Activated CD4-positive, alpha-beta memory T cell treated with anti-CD3 and anti-CD28 coated beads for 36 hours (primary cell): ENCODE measurements around the gene IAPP. TPM values are rescaled to one million over a fixed set of nuclear protein-coding genes. Genes with fewer than 3 reads are reported as not detected.
"Not testable (repeated sequence)": the region's sequence is repeated elsewhere in the genome, so short reads cannot be mapped to it uniquely, and the experiment has no call there.

ENCODE experiments used
- CTCF ChIA-PET: fragments of 350-600 bp; sonication (Branson Sonifier 250); formaldehyde crosslinking; loops from one replicate; lab custom pipeline; 2021; ENCODE audit warnings: antibody characterized with exemption, inconsistent platforms; lab: Charles Lee
- POLR2A ChIA-PET: fragments of 350-600 bp; sonication (Branson Sonifier 250); formaldehyde crosslinking; loops from one replicate; lab custom pipeline; 2021; ENCODE audit warnings: antibody characterized with exemption; lab: Charles Lee
- DNase-seq: peaks from one replicate; pipeline ENCODE4 v3.0.0-alpha.2; 2020
- H3K27ac Mint-ChIP-seq: one replicate; pipeline ENCODE4 v1.8.0; 2021; ENCODE audit warnings: mixed read lengths
- H3K27me3 Mint-ChIP-seq: one replicate; pipeline ENCODE4 v1.8.0; 2021; ENCODE audit warnings: mixed read lengths
- H3K36me3 Mint-ChIP-seq: one replicate; pipeline ENCODE4 v1.8.0; 2021; ENCODE audit warnings: mixed read lengths
- H3K4me1 Mint-ChIP-seq: one replicate; pipeline ENCODE4 v1.8.0; 2021; ENCODE audit warnings: low read depth, mixed read lengths
- H3K4me3 Mint-ChIP-seq: one replicate; pipeline ENCODE4 v1.8.0; 2021; ENCODE audit warnings: mild to moderate bottlenecking, mixed read lengths
- H3K9me3 Mint-ChIP-seq: one replicate; pipeline ENCODE4 v1.8.0; 2021; ENCODE audit warnings: mixed read lengths
- intact Hi-C: fragments of 100-400 bp; cut with micrococcal nuclease; formaldehyde crosslinking; loops from one replicate; pipeline ENCODE4 v1.15.1; 2023
- total RNA-seq, 2 experiments: library from RNA; stranded (reverse); gene quantifications; one replicate each; pipeline ENCODE4 v1.2.3, GENCODE V29; 2021

The IAPP gene
- total RNA-seq, 2 experiments from 2014 or later: not detected

DNA sequence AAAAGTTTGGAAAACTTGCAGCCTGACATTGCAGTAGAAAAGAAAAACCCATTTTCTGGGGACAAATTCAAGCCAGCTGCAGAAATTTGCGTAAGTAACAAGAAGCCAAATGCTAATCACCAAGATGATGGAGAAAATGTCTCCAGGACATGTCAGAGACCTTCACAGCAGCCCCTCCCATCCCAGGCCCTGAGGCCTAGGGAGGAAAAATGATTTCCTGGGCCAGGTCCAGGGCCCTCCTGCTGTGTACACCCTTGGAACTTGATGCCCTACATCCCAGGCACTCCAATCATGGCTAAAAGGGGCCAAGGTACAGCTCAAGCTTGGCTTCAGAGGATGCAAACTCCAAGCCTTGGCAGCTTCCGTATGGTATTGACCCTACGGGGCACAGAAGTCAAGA lies 14.5 kb downstream of the IAPP start:
- Mint-ChIP-seq H3K36me3 (no peaks in the 10 kb centered on the region), H3K9me3 (no peaks in the 10 kb centered on the region), H3K4me1 (no peaks in the 10 kb centered on the region), H3K27ac (no peak overlapping the region), H3K4me3 (no peak overlapping the region), H3K27me3 (peaks cover 5% of the 10 kb centered on the region)
- ChIA-PET POLR2A (no interaction called here), CTCF (no interaction called here)
- intact Hi-C loops: no loop called here
- DNase-seq: no peak

DNA sequence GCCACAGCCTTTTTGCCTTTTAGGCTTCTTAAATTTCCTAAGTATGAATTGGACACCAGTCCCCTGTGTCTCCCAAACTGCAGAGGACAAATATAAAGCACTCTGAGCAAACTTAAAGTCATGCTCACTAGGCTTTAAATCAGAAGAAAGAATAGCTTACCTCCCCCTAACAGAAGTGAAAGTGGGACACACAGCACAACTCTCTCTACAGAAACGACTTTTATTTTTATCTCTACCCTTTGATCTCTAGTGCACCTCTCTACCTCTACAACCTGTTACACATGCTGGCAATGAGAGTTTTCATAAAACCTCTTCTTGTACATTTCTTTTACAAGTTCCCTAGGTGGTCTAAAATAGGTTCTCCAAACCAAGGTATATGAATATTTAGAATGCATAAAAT lies 19.7 kb downstream of the IAPP start:
- no peaks in the 10 kb centered on the region for H3K9me3 Mint-ChIP-seq
- CTCF ChIA-PET: no interaction called here
- intact Hi-C loops: no loop called here
- H3K4me1 Mint-ChIP-seq: no peaks in the 10 kb centered on the region
- no peak overlapping the region for H3K4me3 Mint-ChIP-seq
- no peak for DNase-seq
- H3K36me3 Mint-ChIP-seq: no peaks in the 10 kb centered on the region
- POLR2A ChIA-PET: no interaction called here
- no peak overlapping the region for H3K27ac Mint-ChIP-seq
- peaks cover 5% of the 10 kb centered on the region for H3K27me3 Mint-ChIP-seq

DNA sequence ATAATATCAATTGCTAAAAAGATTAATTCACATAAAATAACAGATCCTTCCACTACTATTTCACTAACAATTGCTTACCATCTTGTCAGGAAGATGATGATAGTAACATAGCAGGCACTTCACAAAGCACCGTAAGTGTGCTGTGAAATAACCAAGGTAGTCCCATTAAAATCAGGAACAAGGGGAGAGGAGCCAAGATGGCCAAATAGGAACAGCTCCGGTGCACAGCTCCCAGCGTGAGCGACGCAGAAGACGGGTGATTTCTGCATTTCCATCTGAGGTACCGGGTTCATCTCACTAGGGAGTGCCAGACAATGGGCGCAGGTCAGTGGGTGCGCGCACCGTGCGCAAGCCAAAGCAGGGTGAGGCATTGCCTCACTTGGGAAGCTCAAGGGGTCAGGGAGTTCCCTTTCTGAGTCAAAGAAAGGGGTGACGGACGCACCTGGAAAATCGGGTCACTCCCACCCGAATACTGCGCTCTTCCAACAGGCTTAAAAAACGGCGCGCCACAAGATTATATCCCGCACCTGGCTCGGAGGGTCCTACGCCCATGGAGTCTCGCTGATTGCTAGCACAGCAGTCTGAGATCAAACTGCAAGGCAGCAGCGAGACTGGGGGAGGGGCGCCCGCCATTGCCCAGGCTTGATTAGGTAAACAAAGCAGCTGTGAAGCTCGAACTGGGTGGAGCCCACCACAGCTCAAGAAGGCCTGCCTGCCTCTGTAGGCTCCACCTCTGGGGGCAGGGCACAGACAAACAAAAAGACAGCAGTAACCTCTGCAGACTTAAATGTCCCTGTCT lies 22.3 kb downstream of the IAPP start:
- H3K9me3 Mint-ChIP-seq, H3K36me3 Mint-ChIP-seq, DNase-seq, H3K27me3 Mint-ChIP-seq, H3K4me1 Mint-ChIP-seq, CTCF ChIA-PET, H3K27ac Mint-ChIP-seq, intact Hi-C loops, POLR2A ChIA-PET, H3K4me3 Mint-ChIP-seq: not testable (repeated sequence)

DNA sequence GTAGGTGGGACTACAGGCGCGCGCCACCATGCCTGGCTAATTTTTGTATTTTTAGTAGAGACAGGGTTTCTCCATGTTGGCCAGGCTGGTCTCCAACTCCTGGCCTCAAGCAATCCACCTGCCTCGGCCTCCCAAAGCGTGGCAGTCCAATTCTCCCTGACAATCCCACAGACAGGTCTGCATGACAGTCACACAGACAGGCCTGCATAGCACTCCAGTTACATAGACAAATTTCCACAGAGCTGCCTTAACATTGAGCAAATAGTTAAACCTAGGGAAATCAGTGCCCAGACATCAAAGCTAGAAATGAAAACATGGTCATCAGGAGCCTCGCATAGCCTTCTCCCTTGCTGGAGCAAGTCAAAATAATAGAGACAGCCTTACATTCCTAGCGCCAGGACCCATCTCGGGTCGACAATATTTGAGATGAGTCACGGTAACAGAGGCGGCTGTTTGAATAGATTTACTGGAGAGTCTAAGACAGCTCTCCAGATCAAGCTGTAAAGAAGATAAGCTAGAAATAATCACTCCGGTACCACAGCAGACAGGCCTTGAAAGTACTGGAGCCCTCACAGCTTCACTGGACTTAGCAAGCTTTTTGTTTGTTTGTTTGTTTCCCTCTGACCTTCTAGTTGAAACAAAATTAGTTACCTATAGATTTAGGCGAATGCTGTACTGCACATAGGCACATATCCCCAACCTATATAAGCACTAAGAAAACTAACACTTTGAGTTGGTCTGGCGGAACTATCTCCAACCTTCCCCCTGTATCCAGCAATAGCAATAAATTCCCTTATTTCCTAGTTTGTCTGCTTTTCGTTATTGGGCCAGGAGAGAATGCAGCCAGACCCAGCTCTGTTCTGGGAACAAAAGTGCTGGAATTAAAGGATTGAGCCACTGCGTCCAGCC lies 40.9 kb downstream of the IAPP start:
- Mint-ChIP-seq H3K4me3 (no peak overlapping the region), H3K36me3 (no peaks in the 10 kb centered on the region), H3K9me3 (no peaks in the 10 kb centered on the region), H3K27me3 (peaks cover 11% of the 10 kb centered on the region), H3K27ac (no peak overlapping the region), H3K4me1 (no peaks in the 10 kb centered on the region)
- CTCF ChIA-PET: no interaction called here
- intact Hi-C loops: no loop called here
- no peak for DNase-seq
- POLR2A ChIA-PET: interaction anchor here (0.6 kb wide), 1 partner anchor 1062 kb away, joined by 4 read pairs; no protein-coding TSS in a partner anchor

DNA sequence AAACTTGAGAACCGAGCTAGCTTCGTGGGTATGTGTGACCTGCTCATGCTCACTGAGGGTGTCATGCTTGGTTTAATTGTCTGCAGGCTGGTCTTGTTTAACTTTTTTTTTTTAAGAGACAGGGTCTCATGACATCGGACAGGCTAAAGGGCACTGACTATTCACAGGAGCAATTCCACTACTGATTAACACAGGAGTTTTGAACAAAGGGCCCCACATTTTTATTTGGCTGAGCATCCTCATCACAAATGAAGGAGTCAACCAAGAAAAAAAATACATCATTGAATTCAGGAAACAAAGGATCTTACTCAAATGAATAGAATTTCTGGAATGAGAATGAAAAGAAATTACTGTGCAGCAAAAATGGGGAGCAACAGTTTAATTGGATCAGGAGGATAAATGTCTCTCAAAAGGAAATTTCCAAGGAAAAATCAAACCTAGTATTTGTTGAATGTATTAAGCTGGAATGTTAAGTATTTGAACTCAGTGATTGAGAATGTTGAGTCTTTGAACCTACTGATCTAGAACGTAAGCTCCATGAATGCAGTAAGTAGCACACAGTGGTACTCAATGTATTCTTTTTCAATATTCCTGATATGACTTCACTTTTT lies 43.9 kb downstream of the IAPP start:
- H3K4me3 Mint-ChIP-seq: no peak overlapping the region
- DNase-seq: no peak
- CTCF ChIA-PET: no interaction called here
- POLR2A ChIA-PET: no interaction called here
- H3K4me1 Mint-ChIP-seq: no peaks in the 10 kb centered on the region
- peaks cover 11% of the 10 kb centered on the region for H3K27me3 Mint-ChIP-seq
- H3K36me3 Mint-ChIP-seq: no peaks in the 10 kb centered on the region
- H3K9me3 Mint-ChIP-seq: no peaks in the 10 kb centered on the region
- intact Hi-C loops: no loop called here
- H3K27ac Mint-ChIP-seq: no peak overlapping the region

DNA sequence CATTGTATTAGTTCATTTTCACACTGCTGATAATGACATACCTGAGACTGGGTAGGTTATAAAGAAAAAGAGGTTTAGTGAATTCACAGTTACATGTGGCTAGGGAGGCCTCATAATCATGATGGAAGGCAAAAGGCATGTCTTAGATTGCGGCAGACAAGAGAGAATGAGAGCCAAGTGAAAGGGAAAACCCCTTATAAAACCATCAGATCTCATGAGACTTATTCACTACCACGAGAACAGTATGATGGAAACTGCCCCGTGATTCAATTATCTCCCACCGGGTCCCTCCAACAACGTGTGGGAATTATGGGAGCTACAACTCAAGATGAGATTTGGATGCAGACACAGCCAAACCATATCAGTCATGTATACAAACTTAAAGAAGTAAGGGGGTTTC lies 45.7 kb downstream of the IAPP start:
- CTCF ChIA-PET: interaction anchor here (0.6 kb wide), 1 partner anchor 90 kb away, joined by 3 read pairs; no protein-coding TSS in a partner anchor
- H3K9me3 Mint-ChIP-seq, H3K4me1 Mint-ChIP-seq, intact Hi-C loops, POLR2A ChIA-PET, H3K4me3 Mint-ChIP-seq, H3K36me3 Mint-ChIP-seq, DNase-seq, H3K27ac Mint-ChIP-seq: not testable (repeated sequence)
- H3K27me3 Mint-ChIP-seq: peaks cover 11% of the 10 kb centered on the region

DNA sequence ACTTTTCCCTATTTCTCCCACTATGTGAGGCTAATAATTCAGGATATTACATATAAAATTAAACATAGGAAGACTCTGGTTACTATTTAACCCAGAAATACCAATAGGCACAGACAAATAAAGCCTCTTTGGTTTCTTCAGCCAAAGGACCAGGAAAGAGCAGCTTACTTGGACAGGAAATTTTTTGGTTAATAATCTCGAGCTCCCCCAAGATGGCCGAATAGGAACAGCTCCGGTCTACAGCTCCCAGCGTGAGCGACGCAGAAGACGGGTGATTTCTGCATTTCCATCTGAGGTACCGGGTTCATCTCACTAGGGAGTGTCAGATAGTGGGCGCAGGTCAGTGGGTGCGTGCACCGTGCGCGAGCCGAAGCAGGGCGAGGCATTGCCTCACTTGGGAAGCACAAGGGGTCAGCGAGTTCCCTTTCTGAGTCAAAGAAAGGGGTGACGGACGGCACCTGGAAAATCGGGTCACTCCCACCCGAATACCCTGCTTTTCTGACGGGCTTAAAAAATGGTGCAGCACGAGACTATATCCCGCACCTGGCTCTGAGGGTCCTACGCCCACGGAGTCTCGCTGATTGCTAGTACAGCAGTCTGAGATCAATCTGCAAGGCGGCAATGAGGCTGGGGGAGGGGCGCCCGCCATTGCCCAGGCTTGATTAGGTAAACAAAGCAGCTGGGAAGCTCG lies 46.5 kb downstream of the IAPP start:
- POLR2A ChIA-PET, DNase-seq, H3K4me3 Mint-ChIP-seq: not testable (repeated sequence)

DNA sequence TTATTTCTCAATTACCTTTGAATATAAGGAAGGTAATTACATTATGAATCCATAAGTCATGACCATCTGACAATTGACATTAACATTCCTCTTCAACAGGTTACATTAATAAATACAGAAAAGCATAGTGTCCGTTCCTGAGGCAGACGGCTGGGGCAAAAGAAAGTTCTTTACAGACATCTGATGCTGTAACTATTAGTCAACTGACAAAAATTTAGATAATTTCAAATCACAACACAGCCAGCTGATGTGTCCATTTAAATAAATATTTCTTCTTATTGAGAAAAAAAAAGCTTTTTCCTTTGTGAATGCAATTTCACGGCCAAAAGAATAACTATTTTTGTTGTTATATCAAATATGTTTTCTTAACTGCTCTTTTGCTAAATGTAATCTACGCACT lies 55.5 kb downstream of the IAPP start:
- no peaks in the 10 kb centered on the region for H3K27me3 Mint-ChIP-seq
- no peaks in the 10 kb centered on the region for H3K9me3 Mint-ChIP-seq
- H3K4me3 Mint-ChIP-seq: no peak overlapping the region
- DNase-seq: no peak
- no peaks in the 10 kb centered on the region for H3K36me3 Mint-ChIP-seq
- no peak overlapping the region for H3K27ac Mint-ChIP-seq
- intact Hi-C loops: no loop called here
- no peaks in the 10 kb centered on the region for H3K4me1 Mint-ChIP-seq
- POLR2A ChIA-PET: no interaction called here
- CTCF ChIA-PET: no interaction called here

More for the DNA sequence above, 46.5 kb downstream of the IAPP start:
- H3K9me3 Mint-ChIP-seq, H3K4me1 Mint-ChIP-seq, intact Hi-C loops, H3K27ac Mint-ChIP-seq, CTCF ChIA-PET, H3K36me3 Mint-ChIP-seq: not testable (repeated sequence)
- H3K27me3 Mint-ChIP-seq: peaks cover 11% of the 10 kb centered on the region

Other genes with a start within 250 kb of the IAPP start
- not detected for gene SLCO1B1, start 241.7 kb upstream of the IAPP start, total RNA-seq
- gene SLCO1A2, start 38.0 kb upstream of the IAPP start, total RNA-seq: not detected
- 10 to 100 TPM; 31.2 to 31.4 TPM for gene PYROXD1, start 64.8 kb downstream of the IAPP start, total RNA-seq
- gene RECQL, start 128.7 kb downstream of the IAPP start, total RNA-seq: 100 to 1,000 TPM; 112 to 114 TPM
- 10 to 100 TPM; 43.6 to 45.2 TPM for gene GOLT1B, start 128.9 kb downstream of the IAPP start, total RNA-seq
- under 1 TPM; 0.36 to 0.94 TPM for gene SPX, start 153.4 kb downstream of the IAPP start, total RNA-seq
- not detected for gene GYS2, start 231.9 kb downstream of the IAPP start, total RNA-seq